HTERT RPE-1 (cell line): ENCODE data around the gene KCNH4.
"Not testable (repeated sequence)": the region's sequence is repeated elsewhere in the genome, so short reads cannot be mapped to it uniquely, and the experiment has no call there.

Source experiments
- in situ Hi-C: fragments of 300-500 bp; cut with MboI; formaldehyde crosslinking; loops from 4 replicates; pipeline ENCODE4 v1.14.3; 2020; ENCODE audit warnings: low sequenced_read_pairs

Gene KCNH4

GRCh38 chr17:42180922-42181850 lies at the start of gene KCNH4:
Gene KCNH4, minus strand, starts transcription at chr17:42181142. Its CDS starts 197 bp downstream, at chr17:42180945.
- in situ Hi-C loops: no loop called here

- in situ Hi-C loops: no loop called here
Measured at GRCh38 chr17:42230225-42230624, 49.3 kb upstream of the KCNH4 start.

- in situ Hi-C loops: no loop called here
Measured at GRCh38 chr17:42227849-42228700, 47.1 kb upstream of the KCNH4 start.

- in situ Hi-C loops: no loop called here
Measured at GRCh38 chr17:42225646-42226045, 44.7 kb upstream of the KCNH4 start.

- in situ Hi-C loops: no loop called here
Measured at GRCh38 chr17:42224651-42225050, 43.7 kb upstream of the KCNH4 start.

- in situ Hi-C loops: no loop called here
Measured at GRCh38 chr17:42221886-42222745, 41.2 kb upstream of the KCNH4 start.

- in situ Hi-C loops: not testable (repeated sequence)
Measured at GRCh38 chr17:42219280-42219679, 38.3 kb upstream of the KCNH4 start.

GRCh38 chr17:42214156-42214555 lies 33.2 kb upstream of the KCNH4 start:
- in situ Hi-C loops: no loop called here

GRCh38 chr17:42212382-42212781 lies 31.4 kb upstream of the KCNH4 start:
- in situ Hi-C loops: no loop called here

GRCh38 chr17:42211921-42212341 lies 31.0 kb upstream of the KCNH4 start:
- in situ Hi-C loops: not testable (repeated sequence)

- in situ Hi-C loops: no loop called here
Measured at GRCh38 chr17:42210046-42210445, 29.1 kb upstream of the KCNH4 start.

GRCh38 chr17:42206153-42206612 lies 25.2 kb upstream of the KCNH4 start:
- in situ Hi-C loops: not testable (repeated sequence)

GRCh38 chr17:42203354-42203753 lies 22.4 kb upstream of the KCNH4 start:
- in situ Hi-C loops: no loop called here

- in situ Hi-C loops: no loop called here
Measured at GRCh38 chr17:42202696-42203095, 21.8 kb upstream of the KCNH4 start.

GRCh38 chr17:42202159-42202558 lies 21.2 kb upstream of the KCNH4 start:
- in situ Hi-C loops: no loop called here

- in situ Hi-C loops: no loop called here
Measured at GRCh38 chr17:42201458-42201772, 20.5 kb upstream of the KCNH4 start.

GRCh38 chr17:42200706-42201457 lies 19.9 kb upstream of the KCNH4 start:
- in situ Hi-C loops: no loop called here

- in situ Hi-C loops: no loop called here
Measured at GRCh38 chr17:42199416-42200011, 18.6 kb upstream of the KCNH4 start.

GRCh38 chr17:42198897-42199296 lies 18.0 kb upstream of the KCNH4 start:
- in situ Hi-C loops: no loop called here
